ENCODE data around the gene PYM1. TPM values are rescaled to one million over a fixed set of nuclear protein-coding genes. Genes with fewer than 3 reads are reported as not detected.

The PYM1 gene
- total and polyA plus RNA-seq, 2 of the 8 experiments (the other 6 are each of a cell fraction or from before 2014, with no cell fraction given) = 38.7 to 58.5 TPM

- TF ChIP-seq E2F6 (IDR thresholded peaks at IDR 0.05) (no peak), SP1 (IDR thresholded peaks at IDR 0.05; ENCODE audit: low read depth, low read length) (0 out of 2 replicates have a peak, but pooled peaks have one; percentile 10), CTCF (IDR thresholded peaks at IDR 0.05; ENCODE audit: control extremely low read depth in 1 of 3, insufficient read depth in 1 of 3, low read depth in 1 of 3, low read length in 3 of 3) (peak in 2 of 3 experiments; percentile 28 to 61; a peak in 2 of 4 replicates), CREB1 (IDR thresholded peaks at IDR 0.05) (no peak), ASH2L (IDR thresholded peaks at IDR 0.05; ENCODE audit: low read length) (no peak), SP2 (IDR thresholded peaks at IDR 0.05; ENCODE audit: low read length) (no peak)
These were observed 3.1 kb upstream of the PYM1 start, which contains the start of gene DGKA (continued) for GRCh38 chr12:55930771-55931316.

All from H1 (cell line).